HepG2 (cell line): Measurements from ENCODE around the gene MAT2A. TPM values are rescaled to one million over a fixed set of nuclear protein-coding genes. Genes with fewer than 3 reads are reported as not detected.
A peak's percentile ranks its signal among the peaks of the same experiment; 100 is the strongest.
"Not testable (repeated sequence)": the region's sequence is repeated elsewhere in the genome, so short reads cannot be mapped to it uniquely, and the experiment has no call there.

Experiments used
- ATAC-seq: fragments of 200-7000 bp; cut with Tn5 transposase; 3 replicates; pipeline ENCODE4 v1.9.1; 2020; ENCODE audit warnings: mild to moderate bottlenecking, moderate library complexity
- BruUV-seq: library from RNA; stranded (reverse); fragments of 400-500 nt; replicated peaks from 2 replicates; lab custom pipeline; 2021; lab: Mats Ljungman, UMichigan
- CTCF ChIA-PET: fragments of 300-600 bp; formaldehyde crosslinking; extraction: SDS; loops from one replicate; lab custom pipeline; 2021; ENCODE audit warnings: low total read pairs, inconsistent platforms, low intra/inter-chr PET ratio; lab: Yijun Ruan, JAX
- POLR2A ChIA-PET: fragments of 350-600 bp; sonication (Branson Sonifier 250); formaldehyde crosslinking; loops from one replicate; lab custom pipeline; 2020; ENCODE audit warnings: antibody characterized with exemption, inconsistent platforms; lab: Yijun Ruan, JAX
- DNase-seq: peaks from one replicate; pipeline ENCODE4 v3.0.0-alpha.2; 2015; ENCODE audit warnings: low spot score
- FAIRE-seq: peaks from 3 replicates; lab custom pipeline; 2011; peaks lifted over from hg19 to GRCh38; lab: Jason Lieb, UNC
- H2AFZ ChIP-seq: one replicate; pipeline ENCODE4 v1.6.1; 2011; ENCODE audit warnings: low read length, inconsistent platforms
- H3K27ac ChIP-seq: fragments of 300-600 bp; 3 replicates; pipeline ENCODE4 v1.8.0; 2011; ENCODE audit warnings: mixed run types, mild to moderate bottlenecking, mixed read lengths, low read length, inconsistent platforms; ENCODE audit not compliant: insufficient read depth; ENCODE audit errors: extremely low read length
- H3K27me3 ChIP-seq, 2 experiments: fragments of 200-600 bp in 1 of 2; 2 replicates in 1 of 2; 3 replicates in 1 of 2; pipeline versions ENCODE4 v1.6.0 to v1.8.0; 2011; ENCODE audit warnings: low read length in 2 of 2, mild to moderate bottlenecking in 2 of 2, moderate library complexity in 2 of 2, inconsistent platforms in 1 of 2; ENCODE audit not compliant: insufficient read depth in 2 of 2, control insufficient read depth in 1 of 2
- H3K36me3 ChIP-seq, 2 experiments: fragments of 200-600 bp in 1 of 2; replicated peaks in 1 of 2; 2 replicates in 1 of 2; 3 replicates in 1 of 2; pipeline versions ENCODE4 v1.5.1 to v1.8.0; 2011; ENCODE audit warnings: low read length in 2 of 2, inconsistent platforms in 1 of 2; ENCODE audit not compliant: insufficient read depth in 2 of 2, control insufficient read depth in 1 of 2
- H3K4me1 ChIP-seq: 2 replicates; pipeline ENCODE4 v1.5.1; 2012; ENCODE audit warnings: low read length, inconsistent platforms; ENCODE audit not compliant: insufficient read depth
- H3K4me2 ChIP-seq: 2 replicates; pipeline ENCODE4 v1.6.0; 2011; ENCODE audit warnings: low read depth, low read length, inconsistent platforms
- H3K4me3 ChIP-seq, 3 experiments: fragments of 200-600 bp in 1 of 3; sonication (generic), shearing (Covaris generic) in 1 of 3; replicated peaks in 1 of 3; 2 replicates each; pipeline ENCODE4 v1.5.1; 2011 to 2016; ENCODE audit warnings: low read length in 3 of 3, inconsistent platforms in 2 of 3, low read depth in 2 of 3, mild to moderate bottlenecking in 2 of 3, control low read depth in 1 of 3, mixed read lengths in 1 of 3; ENCODE audit not compliant: insufficient read depth in 1 of 3
- H3K79me2 ChIP-seq: one replicate; pipeline ENCODE4 v1.6.1; 2011; ENCODE audit warnings: low read length, inconsistent platforms; ENCODE audit not compliant: insufficient read depth
- H3K9ac ChIP-seq: 2 replicates; pipeline ENCODE4 v1.6.0; 2011; ENCODE audit warnings: mild to moderate bottlenecking, low read depth, low read length, inconsistent platforms; ENCODE audit not compliant: insufficient read depth
- H3K9me3 ChIP-seq: 2 replicates; pipeline ENCODE4 v1.5.1; 2012; ENCODE audit warnings: mild to moderate bottlenecking, low read length
- H4K20me1 ChIP-seq: 2 replicates; pipeline ENCODE4 v1.6.0; 2011; ENCODE audit warnings: inconsistent platforms, mild to moderate bottlenecking, low read length, moderate library complexity; ENCODE audit not compliant: insufficient read depth
- POLR2A ChIP-seq, 2 experiments: IDR thresholded peaks; 2 replicates each; pipeline ENCODE4 v1.6.1; 2011; ENCODE audit warnings: low read depth in 2 of 2, low read length in 2 of 2, mild to moderate bottlenecking in 1 of 2, moderate library complexity in 1 of 2; ENCODE audit not compliant: insufficient read depth in 1 of 2
- POLR2AphosphoS5 ChIP-seq: IDR thresholded peaks from 2 replicates; pipeline ENCODE4 v1.6.1; 2012; ENCODE audit warnings: low read depth, low read length
- POLR2G ChIP-seq: fragments of 200-400 bp; formaldehyde crosslinking; IDR thresholded peaks from 2 replicates; pipeline ENCODE4 v1.6.1; 2018; ENCODE audit warnings: mild to moderate bottlenecking, low read depth, low read length, moderate library complexity
- RBFOX2 ChIP-seq: fragments of 200-400 bp; formaldehyde crosslinking; IDR thresholded peaks from 2 replicates; pipeline ENCODE4 v1.6.1; 2017; ENCODE audit warnings: low read depth, mild to moderate bottlenecking, low read length
- RBM22 ChIP-seq: fragments of 200-400 bp; formaldehyde crosslinking; optimal IDR thresholded peaks from 2 replicates; pipeline ENCODE3; 2017; ENCODE audit warnings: mild to moderate bottlenecking, low read length, moderate library complexity
- SRSF4 ChIP-seq: fragments of 200-400 bp; formaldehyde crosslinking; IDR thresholded peaks from one replicate; pipeline ENCODE4 v1.6.1; 2018; ENCODE audit warnings: mild to moderate bottlenecking, low read depth, low read length, moderate library complexity; ENCODE audit not compliant: poor library complexity, severe bottlenecking
- ZC3H13 ChIP-seq: sonication (generic); formaldehyde crosslinking; IDR thresholded peaks from 2 replicates; pipeline ENCODE4 v1.8.1; 2023; ENCODE audit warnings: mild to moderate bottlenecking, missing genetic modification reagents, moderate library complexity
- WGBS: methylation state at CpG from one replicate; pipeline ENCODE4 v1.1.6; 2017; ENCODE audit warnings: low lambda C conversion rate; 5-methylcytosine and 5-hydroxymethylcytosine counted together
- in situ Hi-C: cut with HindIII; loops from 2 replicates; pipeline ENCODE4 v1.10.0; 2017; ENCODE audit warnings: low pct_unique_long_range_greater_than_20kb; ENCODE audit not compliant: extremely low pct_ligation_motif_present
- intact Hi-C: fragments of 100-400 bp; cut with micrococcal nuclease; formaldehyde crosslinking; loops from one replicate; pipeline ENCODE4 v1.10.0; 2022; ENCODE audit not compliant: unreplicated experiment
- polyA plus RNA-seq, 8 experiments: library from polyadenylated mRNA; depleted of rRNA in 3 of 8; stranded (reverse) in 7 of 8; unstranded in 1 of 8; fragments of >200 nt; fragmentation: Illumina TruSeq in 4 of 8; extraction: Trizol in 4 of 8; gene quantifications; 2 replicates each; pipeline versions ENCODE4 v1.2.1 to v1.2.3, GENCODE V29; 2011 to 2016; ENCODE audit warnings: low read depth in 4 of 8, missing spikeins in 1 of 8, mixed read lengths in 1 of 8; ENCODE audit not compliant: insufficient read depth in 1 of 8
- total RNA-seq, 5 experiments: library from RNA; depleted of rRNA; stranded (reverse); fragments of >200 nt; fragmentation: Illumina TruSeq; extraction: Trizol; gene quantifications; 2 replicates each; pipeline ENCODE4 v1.2.3, GENCODE V29; 2016; ENCODE audit warnings: low read depth in 1 of 5

The MAT2A gene
- total and polyA plus RNA-seq, 2 of the 13 experiments (the other 11 are each of a cell fraction or from before 2014, with no cell fraction given): 155 to 331 TPM

GRCh38 chr2:85544915-85545779 is 6.2 kb downstream of the MAT2A start:
- H3K9ac ChIP-seq, BruUV-seq, H3K4me2 ChIP-seq, H3K9me3 ChIP-seq, CTCF ChIA-PET, H3K27ac ChIP-seq, ATAC-seq, in situ Hi-C loops, H3K27me3 ChIP-seq, DNase-seq: not testable (repeated sequence)
- H3K79me2 ChIP-seq: peaks cover 27% of the 10 kb centered on the region
- peaks cover 38% of the 10 kb centered on the region for H4K20me1 ChIP-seq
- H3K36me3 ChIP-seq: peaks cover 18 to 59% of the 10 kb centered on the region in 2 experiments
- TF ChIP-seq ZC3H13 (CRISPR knock-in tag) (0 out of 2 replicates have a peak, but pooled peaks have one; percentile 27), POLR2AphosphoS5 (peak; percentile 31), POLR2G (peak; percentile 17; the same call in 1 of the 2 replicates), POLR2A (IDR thresholded peaks at IDR 0.05; ENCODE audit: insufficient read depth in 1 of 2, low read depth in 2 of 2, low read length in 2 of 2) (peak; percentile 45 to 51; a peak in 3 of 4 replicates), RBFOX2 (peak; percentile 70), RBM22 (peak; percentile 75), SRSF4 (peak; percentile 40)
- TF ChIP-seq, all 625 proteins: peak for 7; not testable (repeated sequence) for 618
- WGBS: 97% methylated on average over 5 of the region's 5 CpGs
- H3K4me3 ChIP-seq, intact Hi-C loops, H2AFZ ChIP-seq, FAIRE-seq: not testable (repeated sequence)
- H3K4me1 ChIP-seq: peaks cover 30% of the 10 kb centered on the region
- POLR2A ChIA-PET: interaction anchor here (0.8 to 18.0 kb wide), 18 partner anchors 4 to 125 kb away, joined by 3 to 445 read pairs (median 4); partner anchors contain the start of genes C2orf68, GGCX, MAT2A and RNF181
